HG03175 (cell line): ENCODE results near the gene RNF217.
"Not testable (repeated sequence)": the region's sequence is repeated elsewhere in the genome, so short reads cannot be mapped to it uniquely, and the experiment has no call there.

ENCODE experiments used
- ATAC-seq: cut with Tn5 transposase; IDR thresholded peaks from one replicate; pipeline ENCODE4 v1.9.1; 2021; ENCODE audit warnings: mild to moderate bottlenecking, moderate library complexity; ENCODE audit not compliant: unreplicated experiment

RNF217 gene

DNA sequence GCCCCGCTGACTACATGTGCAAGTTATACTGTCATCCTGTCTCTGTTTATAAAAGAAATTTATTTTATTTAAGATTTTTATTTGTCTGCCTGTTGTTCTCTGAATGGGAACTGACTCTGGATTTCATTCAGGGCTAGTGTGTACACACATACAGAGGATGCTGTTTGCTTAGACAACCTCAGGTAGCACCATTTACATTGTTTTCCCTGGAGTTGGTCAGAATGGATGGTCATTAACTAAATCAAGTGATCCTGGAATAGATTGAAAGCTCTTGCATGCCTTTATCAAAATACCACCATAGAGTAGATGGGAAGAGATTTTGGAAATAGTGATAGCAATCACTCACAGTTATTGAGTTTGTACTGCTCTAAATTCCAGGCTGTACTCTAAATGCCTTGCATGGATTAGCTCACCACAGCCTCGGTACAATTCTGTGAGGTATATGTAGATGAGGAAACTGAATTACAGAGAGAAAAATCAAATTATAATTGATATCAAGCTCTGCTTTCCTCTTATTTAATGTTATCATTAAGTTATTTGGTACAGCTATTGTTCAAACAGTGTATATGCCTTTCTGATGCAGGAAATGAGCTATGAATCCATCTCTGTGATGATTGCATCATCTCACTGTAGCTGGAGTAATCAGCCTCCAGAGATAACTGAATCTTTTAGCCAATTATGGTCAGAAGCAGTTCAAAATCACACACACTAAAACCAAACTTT, 51.9 kb downstream of the RNF217 start:
- no peak for ATAC-seq

DNA sequence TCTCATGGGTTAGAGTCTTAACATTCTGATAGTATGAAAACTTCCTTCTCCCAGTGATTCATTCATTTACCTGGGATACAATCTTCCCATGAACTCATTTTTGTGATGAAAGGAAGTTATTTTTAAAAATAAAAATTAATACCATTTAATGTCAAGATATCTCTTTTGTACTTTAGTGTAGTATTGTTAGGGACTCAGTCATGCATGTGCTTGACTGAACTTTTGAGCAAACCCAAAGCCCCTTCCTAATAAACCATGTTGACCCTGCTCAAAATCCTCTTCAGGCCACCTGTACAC, 52.4 kb downstream of the RNF217 start:
- ATAC-seq: no peak

DNA sequence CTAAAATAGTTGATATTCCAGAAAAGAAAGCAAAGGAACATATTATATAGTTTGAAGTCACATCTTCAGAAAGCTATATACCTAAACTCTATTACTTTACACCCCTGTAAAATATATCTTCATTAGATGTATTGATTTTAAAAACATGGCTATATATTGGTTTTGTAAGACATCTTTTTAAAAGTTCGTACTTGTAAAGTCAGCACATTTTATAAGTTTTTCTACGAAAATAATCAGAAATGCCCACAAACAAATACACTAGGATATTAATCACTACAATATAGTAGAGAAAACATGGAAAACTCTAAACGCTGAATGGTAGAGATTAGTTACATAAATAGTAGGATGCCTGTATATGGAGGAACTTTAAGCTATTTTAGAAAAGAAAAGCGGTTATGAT, 52.9 kb downstream of the RNF217 start:
- ATAC-seq: no peak

DNA sequence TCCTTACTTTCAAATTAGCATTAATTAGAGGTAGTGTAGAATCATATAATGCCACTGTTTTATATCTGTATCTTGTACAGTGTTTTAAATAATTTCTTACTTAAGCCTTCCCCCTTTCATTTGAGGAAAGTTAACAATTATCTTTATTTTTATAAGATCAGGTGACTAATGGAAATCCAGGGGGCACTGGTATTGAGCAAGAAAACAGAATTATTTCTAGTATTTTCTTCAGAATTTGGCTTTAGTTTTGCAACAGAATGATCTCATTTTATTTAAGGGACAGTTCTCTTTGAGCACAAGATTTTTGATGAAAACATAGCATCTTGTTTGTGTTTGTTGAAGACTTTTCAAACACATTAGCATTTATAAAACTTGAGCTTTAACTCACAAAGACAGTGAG, 55.9 kb downstream of the RNF217 start:
- no peak for ATAC-seq

DNA sequence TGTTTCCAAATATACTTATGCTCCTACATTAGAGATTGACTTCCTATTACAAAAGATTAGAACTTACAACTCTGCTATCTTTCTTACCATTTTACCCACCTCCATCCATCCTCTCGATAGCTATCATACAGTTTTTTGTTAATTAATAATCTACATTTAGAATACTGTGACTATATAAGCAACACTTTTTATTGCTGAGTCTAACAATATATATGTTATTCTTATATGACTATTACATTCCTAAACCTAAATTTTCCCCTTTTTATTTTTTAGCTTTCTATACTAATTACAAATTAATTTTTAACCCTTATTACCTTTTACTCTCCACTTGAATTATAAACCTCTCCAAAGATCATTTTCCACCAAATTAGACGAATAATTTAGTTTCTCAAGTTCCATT, 57.0 kb downstream of the RNF217 start:
- ATAC-seq: no peak

DNA sequence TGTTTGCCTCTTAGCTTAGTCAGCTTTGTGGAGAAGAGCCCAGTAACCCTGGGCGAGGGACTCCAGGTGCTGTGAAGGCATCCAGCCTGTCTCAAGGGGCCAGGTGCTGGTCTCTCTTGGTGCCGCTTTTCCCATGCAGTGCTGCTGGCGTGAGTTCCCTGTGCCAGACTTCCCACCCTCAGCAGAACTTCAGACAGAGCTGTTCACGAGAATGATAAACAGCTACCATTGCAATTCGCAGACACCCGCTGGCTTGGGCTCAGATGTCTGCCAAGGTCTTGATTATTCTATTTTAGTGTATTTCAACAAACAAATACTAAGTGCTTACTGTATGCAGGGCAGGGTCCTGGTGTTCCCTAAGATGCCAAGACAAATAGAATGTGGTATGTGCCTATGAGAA, 57.7 kb downstream of the RNF217 start:
- no peak for ATAC-seq

GRCh38 chr6:125020385-125020784, 58.1 kb downstream of the RNF217 start:
- ATAC-seq: no peak

- no peak for ATAC-seq
These were observed 60.3 kb downstream of the RNF217 start for GRCh38 chr6:125022391-125022989.

DNA sequence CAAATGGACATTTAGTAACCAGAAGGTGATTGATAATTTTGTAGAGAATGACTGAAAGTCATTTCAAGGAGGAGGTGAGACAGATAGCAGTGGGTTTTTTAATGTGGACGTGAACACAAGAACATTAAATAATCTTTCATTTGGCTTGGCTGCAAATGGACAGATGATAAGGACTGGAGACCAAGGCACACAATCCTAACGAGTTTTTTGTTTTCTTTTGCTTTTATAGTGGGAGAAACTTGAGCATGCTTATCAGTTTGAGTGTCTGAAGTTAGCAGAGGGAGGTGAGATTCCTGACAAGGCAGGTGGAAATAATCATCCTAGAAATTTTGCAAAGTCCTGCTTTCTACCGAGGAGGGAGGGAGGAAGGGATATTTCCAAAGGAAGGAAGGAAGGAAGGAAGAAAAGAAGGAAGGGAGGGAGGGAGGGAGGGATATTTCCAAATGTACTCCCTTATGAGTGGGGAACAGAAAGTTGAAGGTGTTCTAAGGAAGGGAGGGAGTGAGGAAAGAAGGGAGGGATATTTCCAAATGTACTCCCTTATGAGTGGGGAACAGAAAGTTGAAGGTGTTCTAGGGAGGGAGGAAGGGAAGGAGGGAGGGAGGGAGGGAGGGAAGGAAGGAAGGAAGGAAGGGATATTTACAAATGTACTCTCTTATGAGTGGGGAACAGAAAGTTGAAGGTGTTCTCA, 63.1 kb downstream of the RNF217 start:
- no peak for ATAC-seq

DNA sequence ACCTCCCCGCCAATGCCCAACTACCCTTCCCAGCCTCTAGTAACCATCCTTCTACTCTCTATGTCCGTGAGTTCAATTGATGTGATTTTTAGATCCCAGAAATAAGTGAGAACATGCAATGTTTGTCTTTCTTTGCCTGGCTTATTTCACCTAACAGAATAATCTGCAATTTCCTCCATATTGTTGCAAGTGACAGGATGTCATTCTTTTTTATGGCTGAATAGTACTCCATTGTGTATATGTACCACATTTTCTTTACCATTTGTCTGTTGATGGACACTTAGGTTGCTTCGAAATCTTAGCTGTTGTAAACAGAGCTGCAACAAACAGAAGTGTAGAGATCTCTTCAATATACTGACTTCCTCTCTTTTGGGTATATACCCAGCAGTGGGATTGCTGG, 65.0 kb downstream of the RNF217 start:
- no peak for ATAC-seq

- no peak for ATAC-seq
These were observed 68.7 kb downstream of the RNF217 start for GRCh38 chr6:125030969-125031368.

GRCh38 chr6:125031385-125031784, 69.1 kb downstream of the RNF217 start:
- no peak for ATAC-seq

DNA sequence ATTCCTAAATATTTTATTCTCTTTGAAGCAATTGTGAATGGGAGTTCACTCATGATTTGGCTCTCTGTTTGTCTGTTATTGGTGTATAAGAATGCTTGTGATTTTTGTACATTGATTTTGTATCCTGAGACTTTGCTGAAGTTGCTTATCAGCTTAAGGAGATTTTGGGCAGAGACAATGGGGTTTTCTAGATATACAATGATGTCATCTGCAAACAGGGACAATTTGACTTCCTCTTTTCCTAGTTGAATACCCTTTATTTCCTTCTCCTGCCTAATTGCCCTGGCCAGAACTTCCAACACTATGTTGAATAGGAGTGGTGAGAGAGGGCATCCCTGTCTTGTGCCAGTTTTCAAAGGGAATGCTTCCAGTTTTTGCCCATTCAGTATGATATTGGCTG, 72.7 kb downstream of the RNF217 start:
- not testable (repeated sequence) for ATAC-seq

DNA sequence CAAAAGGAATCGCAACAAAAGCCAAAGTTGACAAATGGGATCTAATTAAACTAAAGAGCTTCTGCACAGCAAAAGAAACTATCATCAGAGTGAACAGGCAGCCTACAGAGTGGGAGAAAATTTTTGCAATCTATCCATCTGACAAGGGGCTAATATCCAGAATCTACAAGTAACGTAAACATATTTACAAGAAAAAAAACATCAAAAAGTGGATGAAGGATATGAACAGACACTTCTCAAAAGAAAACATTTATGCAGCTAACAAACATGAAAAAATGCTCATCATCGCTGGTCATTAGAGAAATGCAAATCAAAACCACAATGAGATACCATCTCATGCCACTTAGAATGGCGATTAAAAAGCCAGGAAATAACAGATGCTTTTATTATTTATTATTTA, 74.2 kb downstream of the RNF217 start:
- ATAC-seq: not testable (repeated sequence)

GRCh38 chr6:125037827-125038226, 75.6 kb downstream of the RNF217 start:
- no peak for ATAC-seq

DNA sequence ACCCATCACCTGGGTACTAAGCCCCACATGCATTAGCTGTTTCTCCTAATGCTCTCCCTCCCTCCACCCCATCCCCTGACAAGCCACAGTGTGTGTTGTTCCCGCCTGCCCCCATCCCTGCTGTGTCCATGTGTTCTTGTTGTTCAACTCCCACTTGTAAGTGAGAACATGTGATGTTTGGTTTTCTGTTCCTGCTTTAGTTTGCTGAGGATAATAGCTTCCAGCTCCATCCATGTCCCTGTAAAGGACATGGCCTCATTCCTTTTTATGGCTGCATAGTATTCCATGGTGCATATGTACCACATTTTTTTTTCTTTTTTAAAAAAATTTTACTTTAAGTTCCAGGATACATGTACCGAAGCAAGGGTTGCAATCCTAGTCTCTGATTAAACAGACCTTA, 76.7 kb downstream of the RNF217 start:
- ATAC-seq: no peak

- no peak for ATAC-seq
These were observed 79.7 kb downstream of the RNF217 start for GRCh38 chr6:125041740-125042459.

DNA sequence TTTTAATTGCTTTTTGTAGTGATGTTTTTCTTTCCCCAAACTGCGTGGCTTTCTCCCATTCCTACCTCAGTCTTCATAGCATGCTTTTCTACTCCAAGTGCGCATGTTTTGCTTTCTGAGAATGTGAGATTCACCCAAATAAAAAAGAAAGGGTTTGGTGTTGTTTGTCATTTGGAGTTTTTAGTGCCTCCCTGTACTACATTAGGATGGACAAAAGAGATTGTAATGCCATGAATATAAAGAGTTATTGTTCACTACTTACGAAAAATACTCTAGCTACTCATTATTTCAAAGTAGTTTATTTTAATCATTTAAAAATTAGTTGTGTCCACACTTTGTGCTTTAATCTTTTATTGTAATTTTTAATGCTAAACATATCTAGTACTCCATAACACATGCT, 81.8 kb downstream of the RNF217 start:
- no peak for ATAC-seq

GRCh38 chr6:125044667-125045066, 82.4 kb downstream of the RNF217 start:
- ATAC-seq: no peak

GRCh38 chr6:125046107-125046925, 84.1 kb downstream of the RNF217 start:
- ATAC-seq: no peak

DNA sequence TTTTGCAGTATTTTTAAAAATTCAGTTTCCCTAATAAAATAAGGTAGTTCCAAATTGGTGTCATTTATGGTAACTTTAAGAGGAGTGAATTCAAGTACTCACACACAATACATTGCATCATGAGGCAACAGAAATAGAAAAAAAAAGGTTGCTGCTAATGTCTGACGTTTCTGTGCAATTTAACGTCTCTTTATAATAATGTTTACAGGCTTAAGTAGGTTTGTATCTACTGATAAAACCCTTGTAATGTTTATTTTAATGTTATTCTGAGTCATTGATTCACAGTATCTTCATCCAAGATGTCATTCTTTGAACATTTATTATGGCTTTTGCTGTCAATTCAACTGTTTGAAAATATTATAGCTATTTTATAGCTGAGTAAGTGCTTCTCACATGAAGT, 86.0 kb downstream of the RNF217 start:
- no peak for ATAC-seq
